ENCODE data around the gene MYO15B. TPM values are rescaled to one million over a fixed set of nuclear protein-coding genes. Genes with fewer than 3 reads are reported as not detected.

Gene MYO15B
- total and polyA plus RNA-seq, 2 donors (not counting 1 experiment from before 2014, with no cell fraction given) = 0.49 to 14.4 TPM

GRCh38 chr17:75639327-75639726 lies 51.7 kb downstream of the MYO15B start:
- Histone ChIP-seq H3K9ac (ENCODE audit: insufficient read depth, low read length) (no peak overlapping the region), H3K4me3 (replicated peaks in 1 of 4; ENCODE audit: control extremely low read depth in 1 of 4, insufficient read depth in 1 of 4, low read depth in 3 of 4, low read length in 4 of 4) (no peak overlapping the region), H3K27ac (ENCODE audit: insufficient read depth, low read length) (no peak overlapping the region), H2AFZ (ENCODE audit: low read length) (no peak overlapping the region), H3K79me2 (ENCODE audit: control insufficient read depth, insufficient read depth, low read length) (no peaks in the 10 kb centered on the region), H3K36me3 (ENCODE audit: control insufficient read depth, insufficient read depth, low read length) (no peaks in the 10 kb centered on the region), H3K9me3 (ENCODE audit: control insufficient read depth, insufficient read depth, low read depth, low read length) (no peaks in the 10 kb centered on the region), H3K4me1 (ENCODE audit: control insufficient read depth, extremely low read depth, insufficient read depth, low read length) (peaks cover under 1% of the 10 kb centered on the region), H3K27me3 (ENCODE audit: control insufficient read depth, insufficient read depth, low read length) (no peaks in the 10 kb centered on the region), H4K20me1 (ENCODE audit: control insufficient read depth, extremely low read depth, insufficient read depth, low read length) (no peaks in the 10 kb centered on the region), H3K4me2 (ENCODE audit: extremely low read depth, insufficient read depth, low read length) (no peak overlapping the region)
- no peak for DNase-seq (ENCODE audit: low read depth in 2 of 2)
- no peak for TF ChIP-seq CTCF (conservative IDR thresholded peaks at IDR 0.05 in 1 of 2, IDR thresholded peaks at IDR 0.05 in 1 of 2; ENCODE audit: low read depth in 1 of 2, low read length in 2 of 2)
- no peak for TF ChIP-seq EZH2 (IDR thresholded peaks at IDR 0.05; ENCODE audit: low read length, missing control alignments)

- H4K20me1 ChIP-seq (ENCODE audit: control insufficient read depth, extremely low read depth, insufficient read depth, low read length) = no peaks in the 10 kb centered on the region
- H3K79me2 ChIP-seq (ENCODE audit: control insufficient read depth, insufficient read depth, low read length) = no peaks in the 10 kb centered on the region
- no peak overlapping the region for H3K4me2 ChIP-seq (ENCODE audit: extremely low read depth, insufficient read depth, low read length)
- no peak overlapping the region for H3K4me3 ChIP-seq (replicated peaks in 1 of 4; ENCODE audit: control extremely low read depth in 1 of 4, insufficient read depth in 1 of 4, low read depth in 3 of 4, low read length in 4 of 4)
- no peak overlapping the region for H3K27ac ChIP-seq (ENCODE audit: insufficient read depth, low read length)
- H3K9ac ChIP-seq (ENCODE audit: insufficient read depth, low read length) = no peak overlapping the region
- H3K9me3 ChIP-seq (ENCODE audit: control insufficient read depth, insufficient read depth, low read depth, low read length) = no peaks in the 10 kb centered on the region
- H3K27me3 ChIP-seq (ENCODE audit: control insufficient read depth, insufficient read depth, low read length) = no peaks in the 10 kb centered on the region
- H2AFZ ChIP-seq (ENCODE audit: low read length) = no peak overlapping the region
- no peak for DNase-seq (ENCODE audit: low read depth in 2 of 2)
- no peaks in the 10 kb centered on the region for H3K4me1 ChIP-seq (ENCODE audit: control insufficient read depth, extremely low read depth, insufficient read depth, low read length)
- no peak for TF ChIP-seq EZH2 (IDR thresholded peaks at IDR 0.05; ENCODE audit: low read length, missing control alignments)
- H3K36me3 ChIP-seq (ENCODE audit: control insufficient read depth, insufficient read depth, low read length) = no peaks in the 10 kb centered on the region
Observed at GRCh38 chr17:75639771-75640555, 52.4 kb downstream of the MYO15B start.

- H3K9ac ChIP-seq (ENCODE audit: insufficient read depth, low read length) = no peak overlapping the region
- H3K36me3 ChIP-seq (ENCODE audit: control insufficient read depth, insufficient read depth, low read length) = no peaks in the 10 kb centered on the region
- no peak overlapping the region for H2AFZ ChIP-seq (ENCODE audit: low read length)
- H3K9me3 ChIP-seq (ENCODE audit: control insufficient read depth, insufficient read depth, low read depth, low read length) = no peaks in the 10 kb centered on the region
- no peaks in the 10 kb centered on the region for H3K27me3 ChIP-seq (ENCODE audit: control insufficient read depth, insufficient read depth, low read length)
- no peak for TF ChIP-seq CTCF (conservative IDR thresholded peaks at IDR 0.05 in 1 of 2, IDR thresholded peaks at IDR 0.05 in 1 of 2; ENCODE audit: low read depth in 1 of 2, low read length in 2 of 2)
- TF ChIP-seq EZH2 (IDR thresholded peaks at IDR 0.05; ENCODE audit: low read length, missing control alignments) = no peak
- H3K4me1 ChIP-seq (ENCODE audit: control insufficient read depth, extremely low read depth, insufficient read depth, low read length) = no peaks in the 10 kb centered on the region
- H3K79me2 ChIP-seq (ENCODE audit: control insufficient read depth, insufficient read depth, low read length) = no peaks in the 10 kb centered on the region
- H4K20me1 ChIP-seq (ENCODE audit: control insufficient read depth, extremely low read depth, insufficient read depth, low read length) = no peaks in the 10 kb centered on the region
- no peak overlapping the region for H3K4me2 ChIP-seq (ENCODE audit: extremely low read depth, insufficient read depth, low read length)
- no peak overlapping the region for H3K4me3 ChIP-seq (replicated peaks in 1 of 4; ENCODE audit: control extremely low read depth in 1 of 4, insufficient read depth in 1 of 4, low read depth in 3 of 4, low read length in 4 of 4)
- DNase-seq (ENCODE audit: low read depth in 2 of 2) = no peak
- H3K27ac ChIP-seq (ENCODE audit: insufficient read depth, low read length) = no peak overlapping the region
Observed at GRCh38 chr17:75640556-75641119, 53.0 kb downstream of the MYO15B start.
